ENCODE results near the gene YWHAH. TPM values are rescaled to one million over a fixed set of nuclear protein-coding genes. Genes with fewer than 3 reads are reported as not detected.

The YWHAH gene
- 40.2 TPM for total RNA-seq

DNA sequence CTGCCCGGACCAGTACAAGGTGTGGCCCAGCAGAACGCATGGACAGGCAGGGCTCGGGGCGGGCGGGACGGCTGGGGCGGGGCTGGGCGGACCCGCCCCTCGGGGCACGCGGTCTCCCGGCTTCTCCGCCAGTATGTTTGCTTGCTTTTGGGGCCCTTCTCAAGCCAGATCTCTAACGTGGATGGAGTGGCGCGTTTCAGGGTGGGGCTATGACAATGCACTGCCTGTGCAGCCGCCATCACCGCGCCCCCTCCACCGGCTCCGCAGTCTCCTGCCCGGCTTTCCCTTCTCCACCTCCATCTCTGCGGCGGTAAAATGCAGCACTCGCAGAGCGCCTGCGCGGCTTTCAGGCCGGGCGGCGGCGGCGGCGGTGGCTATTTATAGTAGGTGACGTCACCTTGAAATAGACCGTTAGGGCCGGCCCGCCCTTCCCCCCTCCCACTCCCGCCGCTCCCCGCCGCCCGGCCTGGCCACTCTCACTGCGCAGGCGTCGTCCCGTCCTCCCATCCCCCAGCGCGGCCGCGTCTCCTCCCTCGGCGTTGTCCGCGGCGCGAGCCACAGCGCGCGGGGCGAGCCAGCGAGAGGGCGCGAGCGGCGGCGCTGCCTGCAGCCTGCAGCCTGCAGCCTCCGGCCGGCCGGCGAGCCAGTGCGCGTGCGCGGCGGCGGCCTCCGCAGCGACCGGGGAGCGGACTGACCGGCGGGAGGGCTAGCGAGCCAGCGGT is at the start of gene YWHAH:
TSS of gene YWHAH (plus strand) at position 558 of the 722 bp plus-strand sequence. CDS start 199 bp downstream, outside the sequence.
- ATAC-seq = peak; percentile 91
- peak; percentile 97 for DNase-seq (ENCODE audit: low spot score)

DNA sequence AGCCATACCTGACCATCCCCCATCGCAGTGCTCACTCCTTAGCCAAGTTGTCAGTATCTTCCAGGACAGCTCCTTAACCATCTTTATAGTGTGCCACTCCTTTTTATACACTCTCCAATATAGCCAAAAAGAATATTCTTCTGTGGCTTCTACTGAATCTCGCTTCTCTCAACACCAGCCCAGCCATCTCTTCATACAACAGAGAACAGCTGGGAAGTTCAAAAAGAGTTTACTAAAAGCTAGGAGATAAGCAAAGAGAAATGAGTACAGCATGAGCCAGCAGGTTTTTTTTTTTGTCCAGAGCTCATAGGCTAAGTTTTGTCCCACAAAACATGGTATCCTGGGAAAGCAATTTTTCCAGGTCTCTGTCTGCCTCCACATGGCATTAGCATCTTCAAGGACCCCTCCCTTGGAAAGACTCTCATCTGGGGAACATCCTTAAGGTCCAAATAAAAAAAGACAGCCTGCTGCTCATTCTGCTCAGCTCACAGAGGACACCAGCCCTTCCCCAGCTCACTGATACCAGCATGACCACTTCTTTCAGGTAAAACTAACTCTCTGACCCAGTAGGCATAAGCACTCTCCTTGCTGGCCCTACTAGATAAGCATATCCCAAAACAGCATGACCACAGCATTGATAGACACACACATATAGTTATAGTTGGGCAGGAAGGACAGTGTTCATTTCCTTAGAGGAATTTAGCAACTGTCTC is 48.8 kb upstream of the YWHAH start:
- ATAC-seq (no peak), DNase-seq (ENCODE audit: low spot score) (no peak)

DNA sequence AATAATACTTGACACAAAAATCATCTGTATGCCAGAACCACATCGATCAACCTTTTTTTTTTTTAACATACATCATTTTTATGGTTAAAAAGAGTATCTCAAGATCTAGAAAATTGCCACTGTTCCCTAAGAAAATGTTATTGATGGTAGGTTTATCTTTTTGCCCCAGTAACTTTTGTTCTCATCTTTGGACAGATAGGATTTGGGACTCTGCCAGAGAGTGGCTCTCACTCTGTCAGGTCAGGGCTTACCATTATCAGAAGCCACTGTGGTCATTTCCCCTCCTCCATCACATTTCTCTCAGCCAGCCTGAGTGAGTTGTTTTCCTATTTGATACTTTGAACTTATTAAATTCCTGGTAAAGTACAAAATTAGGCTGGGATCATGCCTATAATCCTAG is 47.9 kb upstream of the YWHAH start:
- no peak for ATAC-seq
- DNase-seq (ENCODE audit: low spot score) = no peak

DNA sequence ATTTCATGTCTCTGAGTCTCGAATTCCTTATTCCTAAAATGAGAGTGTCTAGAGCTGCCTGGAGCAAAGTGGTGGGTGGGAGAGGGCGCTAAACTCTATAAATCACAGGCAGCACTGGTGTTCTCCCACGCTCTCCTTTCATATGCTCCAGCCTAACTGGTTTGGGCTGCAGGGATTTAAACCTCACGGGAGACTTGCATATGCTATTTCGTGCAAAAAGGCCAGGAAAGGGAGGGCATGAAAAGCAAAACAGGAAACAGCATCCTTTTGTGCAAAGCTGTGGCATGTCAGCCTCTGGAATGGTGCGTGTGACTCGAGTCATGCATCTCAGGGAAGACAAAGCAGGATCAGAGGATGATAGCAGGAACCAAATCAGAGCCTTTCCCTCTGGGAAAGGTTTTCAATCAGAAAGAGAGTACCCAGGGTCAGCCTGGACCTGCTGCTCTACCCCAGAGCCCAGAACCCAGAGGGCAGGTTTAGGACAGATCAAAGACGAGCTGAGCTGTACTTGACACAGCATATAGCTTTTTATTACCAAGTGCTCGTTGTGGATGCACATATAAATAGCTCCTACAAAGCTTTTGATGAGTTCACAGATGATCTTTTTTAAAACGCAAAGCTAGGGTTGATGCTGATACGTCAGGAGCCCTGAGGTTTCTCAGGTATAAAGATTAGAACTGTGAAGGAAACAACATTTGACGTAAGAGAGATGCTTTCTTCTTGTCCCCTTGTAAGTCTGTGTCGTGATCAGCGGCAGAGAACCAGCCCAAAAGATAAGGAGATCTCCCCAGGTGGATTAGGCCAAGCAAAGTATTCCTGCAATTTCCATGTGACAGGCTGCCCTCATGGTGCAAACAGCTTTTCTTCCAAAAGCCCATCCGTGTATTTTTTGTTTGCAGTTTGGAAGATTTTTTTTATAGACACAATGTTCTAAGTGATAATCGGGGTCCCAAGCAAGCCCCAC is 46.2 kb upstream of the YWHAH start:
- ATAC-seq = no peak
- no peak for DNase-seq (ENCODE audit: low spot score)

DNA sequence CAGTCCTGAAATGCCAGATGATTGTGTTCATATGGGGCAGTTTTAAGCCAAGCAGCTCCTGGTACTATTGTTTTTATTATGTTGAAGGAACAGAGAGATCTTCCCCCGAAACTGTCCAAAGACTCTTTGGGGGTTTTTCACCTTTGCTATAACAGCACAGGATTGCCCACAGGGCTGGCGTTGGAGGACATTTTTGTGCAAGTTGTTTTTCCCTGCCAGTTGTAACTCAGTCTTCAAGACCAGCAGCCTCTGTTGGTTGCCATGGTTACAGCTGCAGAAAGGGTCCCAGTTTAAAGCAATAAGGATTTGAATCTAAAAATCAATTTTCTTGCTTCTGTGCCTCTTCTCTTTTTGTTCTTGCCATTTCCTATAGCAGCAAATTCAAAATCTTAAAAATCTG is 45.4 kb upstream of the YWHAH start:
- ATAC-seq (no peak), DNase-seq (ENCODE audit: low spot score) (no peak)

DNA sequence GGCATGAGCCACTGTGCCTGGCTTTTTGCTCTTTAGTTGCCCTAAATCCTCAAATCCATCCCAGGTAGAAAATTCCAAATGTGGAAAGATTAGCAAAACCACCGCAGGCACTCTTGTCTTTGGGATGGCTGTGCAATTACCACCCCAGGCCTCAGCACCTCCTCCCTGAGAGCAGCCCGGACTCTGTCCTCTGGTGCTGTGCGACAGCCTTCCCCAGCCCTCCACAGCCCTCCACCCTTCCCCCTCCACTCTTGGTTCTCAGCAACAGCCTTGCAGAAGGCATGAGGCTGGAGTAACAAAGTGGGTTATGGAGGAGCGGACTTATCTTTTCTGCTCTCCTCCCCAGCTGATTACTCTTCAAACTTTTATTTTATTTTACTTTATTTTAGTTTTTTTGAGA is 44.7 kb upstream of the YWHAH start:
- DNase-seq (ENCODE audit: low spot score) = no peak
- ATAC-seq = no peak

DNA sequence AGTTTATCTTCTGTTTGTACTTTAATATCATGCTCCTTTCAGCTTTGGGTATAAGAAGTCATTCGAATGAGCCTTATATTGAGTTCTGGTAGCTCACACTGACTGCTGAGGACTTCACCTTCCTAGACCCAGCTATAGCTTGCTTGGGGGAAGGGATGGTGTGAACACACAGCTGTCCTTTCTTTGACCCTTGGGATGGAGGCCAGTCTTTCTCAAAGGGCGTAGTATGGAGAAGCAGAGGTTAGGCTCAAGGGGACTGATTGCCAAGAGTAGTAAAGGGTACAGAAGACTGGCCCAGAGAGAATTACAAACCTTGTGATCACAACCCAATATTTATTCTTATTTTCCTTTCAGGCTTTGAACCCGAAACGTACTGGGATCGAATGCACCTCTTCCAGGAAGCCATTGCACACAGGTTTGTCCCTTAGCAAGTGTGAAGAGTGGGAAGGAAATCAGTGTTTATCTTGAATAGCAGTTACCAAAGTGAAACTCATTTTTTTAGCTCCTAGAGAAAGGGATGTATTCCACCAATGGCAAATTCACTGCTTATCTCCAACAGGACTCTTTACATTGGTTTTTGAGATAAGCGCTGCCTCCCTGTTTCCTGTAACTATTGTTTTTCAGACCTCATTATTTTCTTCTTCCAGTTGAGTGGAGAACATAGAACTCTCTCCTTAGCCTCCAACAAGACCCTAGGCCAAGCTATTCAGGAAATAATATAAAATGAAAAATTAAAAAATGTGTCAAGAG is 42.8 kb upstream of the YWHAH start:
- ATAC-seq (peak; percentile 40), DNase-seq (ENCODE audit: low spot score) (no peak)

DNA sequence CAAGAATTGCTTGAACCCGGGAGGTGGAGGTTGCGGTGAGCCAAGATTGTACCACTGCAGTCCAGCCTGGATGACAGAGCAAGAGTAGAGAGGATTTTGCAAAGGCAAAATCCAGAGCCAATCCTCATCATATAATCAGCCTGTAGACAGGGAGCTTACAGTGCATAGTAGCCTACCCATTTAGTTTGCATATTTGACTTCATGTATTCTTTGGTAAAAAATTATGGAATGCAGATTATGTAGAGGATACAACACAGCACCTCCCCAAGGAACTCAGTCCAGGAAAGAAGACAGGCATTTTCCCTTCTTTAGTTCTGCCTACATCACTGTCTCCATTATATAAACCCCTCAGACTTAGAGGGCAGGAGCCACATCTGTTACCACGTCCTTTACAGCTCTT is 39.7 kb upstream of the YWHAH start:
- ATAC-seq (no peak), DNase-seq (ENCODE audit: low spot score) (no peak)

DNA sequence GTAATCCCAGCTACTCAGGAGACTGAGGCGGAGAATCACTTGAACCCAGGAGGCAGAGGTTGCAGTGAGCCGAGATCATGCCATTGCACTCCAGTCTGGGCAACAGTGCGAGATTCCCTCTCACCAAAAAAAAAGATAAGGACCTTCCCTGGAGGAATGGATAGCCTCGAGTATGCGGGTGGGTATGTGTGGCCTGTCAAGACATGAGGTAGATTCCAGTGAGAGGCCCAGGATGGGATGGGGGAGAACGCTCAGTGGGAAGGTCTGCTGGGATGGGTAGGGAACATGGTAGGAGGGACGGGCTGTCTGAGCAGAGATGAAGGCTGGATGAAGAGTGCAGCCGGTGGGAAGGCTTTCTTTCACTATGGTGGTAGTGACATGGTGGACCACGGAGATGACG is 39.0 kb upstream of the YWHAH start:
- ATAC-seq = no peak

DNA sequence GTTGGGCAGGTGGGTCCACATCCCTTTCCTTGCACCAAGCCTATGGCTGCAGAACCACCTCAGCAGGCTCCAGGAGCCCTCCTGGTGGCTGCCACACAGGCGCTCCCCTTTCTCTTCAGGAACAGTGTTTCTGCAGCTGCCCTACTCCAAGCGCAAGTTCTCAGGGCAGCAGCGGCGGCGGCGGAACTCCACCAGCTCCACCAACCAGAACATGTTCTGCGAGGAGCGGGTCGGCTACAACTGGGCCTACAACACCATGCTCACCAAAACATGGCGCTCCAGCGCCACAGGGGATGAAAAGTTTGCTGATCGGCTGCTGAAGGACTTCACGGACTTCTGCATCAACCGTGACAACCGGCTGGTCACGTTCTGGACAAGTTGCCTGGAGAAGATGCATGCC is 38.2 kb upstream of the YWHAH start:
- ATAC-seq (no peak), DNase-seq (ENCODE audit: low spot score) (no peak)

More for the DNA sequence above, 39.0 kb upstream of the YWHAH start:
- no peak for DNase-seq (ENCODE audit: low spot score)

DNA sequence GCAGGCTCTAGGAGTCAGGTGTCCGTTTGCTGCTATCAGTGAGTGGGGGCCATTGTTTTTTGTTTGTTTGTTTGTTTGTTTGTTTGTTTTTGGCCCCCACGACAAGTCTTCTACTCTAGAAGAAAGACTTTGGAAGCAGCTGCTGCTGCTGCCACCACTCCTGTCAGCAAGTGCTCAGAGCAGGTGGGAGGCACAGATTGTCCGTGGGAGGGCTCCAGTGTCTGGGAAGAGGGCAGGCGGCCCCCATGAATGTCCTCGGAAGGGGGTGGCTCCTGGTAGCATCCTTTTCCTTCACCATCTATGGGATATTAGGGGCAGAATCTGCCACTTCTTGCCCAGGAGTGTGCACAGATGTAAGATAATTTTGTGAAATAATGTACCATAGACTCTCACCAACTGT is 37.8 kb upstream of the YWHAH start:
- DNase-seq (ENCODE audit: low spot score) (no peak), ATAC-seq (no peak)

DNA sequence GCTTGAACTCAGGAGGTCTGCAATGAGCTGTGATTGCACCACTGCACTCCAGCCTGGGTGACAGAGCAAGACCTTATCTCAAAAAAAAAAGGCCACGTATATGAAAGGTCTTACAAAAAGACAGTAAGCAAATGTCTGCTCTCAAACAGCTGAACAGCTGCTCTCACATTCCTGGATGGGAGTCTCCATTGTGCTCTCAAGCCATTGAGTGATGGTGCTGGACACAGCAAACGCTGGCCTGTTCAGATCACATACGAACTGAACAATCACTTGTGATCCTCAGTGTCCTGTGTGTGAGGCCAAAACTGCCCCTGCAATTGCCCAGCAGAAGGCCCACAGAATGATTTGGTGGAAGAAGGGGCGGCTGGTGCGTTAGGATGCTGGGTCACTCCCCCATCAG is 34.4 kb upstream of the YWHAH start:
- no peak for DNase-seq (ENCODE audit: low spot score)
- no peak for ATAC-seq

DNA sequence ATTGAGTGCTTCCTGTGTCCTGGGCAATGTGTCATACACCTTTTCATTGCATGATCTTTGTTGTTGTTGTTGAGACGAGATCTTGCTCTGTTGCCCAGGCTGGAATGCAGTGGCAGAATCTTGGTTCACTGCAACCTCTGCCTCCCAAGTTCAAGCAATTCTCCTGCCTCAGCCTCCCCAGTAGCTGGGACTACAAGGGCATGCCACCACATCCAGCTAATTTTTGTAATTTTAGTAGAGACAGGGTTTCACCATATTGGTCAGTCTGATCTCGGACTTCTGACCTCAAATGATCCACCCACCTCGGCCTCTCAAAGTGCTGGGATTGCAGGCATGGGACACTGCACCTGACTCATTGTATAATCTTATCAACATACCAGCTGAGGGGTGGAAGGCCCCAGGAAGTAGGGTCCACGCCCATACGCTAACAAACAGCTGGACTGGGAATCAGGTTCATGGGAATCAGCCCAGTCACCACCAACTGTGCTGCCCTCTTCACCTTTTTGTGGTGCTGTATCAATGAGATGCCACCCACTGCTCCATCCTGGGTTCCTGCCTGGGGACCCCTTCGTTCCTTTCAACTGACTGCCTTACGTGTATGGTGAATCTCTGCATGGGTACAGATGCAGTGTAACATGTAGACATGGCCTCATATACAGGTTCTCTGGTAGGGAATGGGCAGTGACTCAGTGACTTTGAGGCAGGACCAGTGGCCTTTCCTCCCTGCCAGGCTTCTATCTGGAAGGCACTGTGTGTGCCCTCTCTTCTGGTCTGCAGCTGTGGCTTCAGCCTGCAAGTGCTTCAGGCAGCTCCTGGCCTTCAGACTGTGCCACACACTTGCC is 32.5 kb upstream of the YWHAH start:
- DNase-seq (ENCODE audit: low spot score) (no peak), ATAC-seq (no peak)

DNA sequence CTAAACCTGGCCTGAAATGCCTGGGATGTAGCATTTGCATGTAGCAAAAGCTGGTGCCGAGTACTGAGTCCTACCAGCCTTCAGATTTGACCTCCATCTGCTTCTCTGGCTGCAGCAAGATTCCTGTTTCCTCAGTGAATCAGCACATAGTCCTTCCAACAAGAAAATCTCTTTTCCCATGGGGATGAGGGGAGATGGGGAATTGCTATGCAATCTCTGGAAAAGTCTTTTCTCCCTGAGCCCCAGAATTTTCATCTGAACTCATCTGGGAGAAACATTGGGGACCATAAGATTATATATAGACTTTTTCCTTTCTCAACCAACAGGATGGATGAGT is 32.0 kb upstream of the YWHAH start:
- ATAC-seq = no peak
- DNase-seq (ENCODE audit: low spot score) = no peak

DNA sequence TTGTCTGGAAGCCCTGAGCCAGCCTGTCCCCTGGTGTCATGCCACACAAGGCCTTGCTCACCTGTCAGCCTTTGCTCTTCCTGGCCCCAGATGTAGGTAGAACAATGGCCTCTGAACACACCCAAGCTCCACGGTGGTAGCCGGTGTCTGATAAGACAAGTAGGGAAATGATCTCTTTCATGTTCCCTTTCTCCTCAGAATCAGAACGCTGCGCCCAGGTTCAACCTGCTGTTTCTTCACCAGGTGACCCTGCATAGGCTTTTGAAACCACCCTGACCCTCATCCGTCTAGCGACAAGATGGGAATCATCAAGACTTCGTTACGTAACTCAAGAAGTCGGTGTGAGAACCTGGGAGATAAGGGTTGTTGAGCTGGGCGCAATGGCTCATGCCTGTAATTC is 28.7 kb upstream of the YWHAH start:
- DNase-seq (ENCODE audit: low spot score) (no peak), ATAC-seq (peak; percentile 9)

DNA sequence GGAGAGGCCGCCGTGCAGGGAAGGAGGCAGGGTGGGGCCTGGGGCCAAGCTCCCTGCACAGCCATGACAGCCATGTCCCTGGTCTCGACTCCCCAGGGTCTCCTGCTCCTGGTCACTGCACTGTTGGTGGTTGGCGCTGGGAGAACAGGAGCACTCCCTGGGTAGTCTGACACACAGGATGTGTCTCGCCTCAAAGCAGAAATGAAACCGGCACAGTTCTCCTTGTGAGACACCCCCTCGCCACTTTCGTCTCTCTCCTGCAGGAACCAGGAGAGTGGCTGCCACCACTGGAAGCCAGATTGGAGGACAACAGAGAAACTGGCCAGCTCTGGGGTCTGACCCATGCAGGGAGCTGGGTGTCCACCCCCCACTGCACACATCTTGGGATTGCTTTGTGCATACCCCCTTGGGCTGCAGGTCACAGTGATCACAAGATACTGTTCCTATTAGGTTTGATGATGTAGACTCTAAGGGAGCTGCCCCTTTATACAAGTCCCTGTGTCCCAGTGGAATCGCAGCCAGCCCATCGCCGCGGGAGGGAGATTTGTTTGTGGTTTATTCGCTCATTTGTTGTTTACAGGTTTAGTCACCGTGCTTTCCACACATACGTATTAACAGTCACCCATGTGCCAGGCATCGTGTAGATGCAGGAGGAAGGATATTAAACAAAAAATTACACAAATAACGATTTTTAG is 27.0 kb upstream of the YWHAH start:
- peak; percentile 45 for ATAC-seq
- DNase-seq (ENCODE audit: low spot score) = no peak

DNA sequence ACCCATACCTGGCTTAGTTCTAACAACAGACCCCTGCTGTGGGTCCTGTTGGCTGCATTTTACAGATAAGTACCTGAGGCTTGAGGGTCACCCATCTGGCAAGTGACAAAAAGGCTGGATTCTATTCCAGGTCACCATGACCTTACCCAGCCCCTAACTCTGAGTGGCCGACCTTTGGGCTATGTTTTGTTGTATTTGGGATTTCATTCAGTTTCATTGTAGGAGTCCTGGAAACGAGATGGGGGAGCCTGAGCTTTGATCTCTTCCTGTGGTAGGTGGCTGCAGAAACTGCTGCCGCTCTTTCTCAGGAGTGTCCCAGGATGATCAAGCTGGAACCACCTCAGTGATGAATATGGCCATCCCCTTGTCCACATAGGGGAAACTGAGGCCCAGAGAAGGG is 24.6 kb upstream of the YWHAH start:
- ATAC-seq (no peak), DNase-seq (ENCODE audit: low spot score) (no peak)

DNA sequence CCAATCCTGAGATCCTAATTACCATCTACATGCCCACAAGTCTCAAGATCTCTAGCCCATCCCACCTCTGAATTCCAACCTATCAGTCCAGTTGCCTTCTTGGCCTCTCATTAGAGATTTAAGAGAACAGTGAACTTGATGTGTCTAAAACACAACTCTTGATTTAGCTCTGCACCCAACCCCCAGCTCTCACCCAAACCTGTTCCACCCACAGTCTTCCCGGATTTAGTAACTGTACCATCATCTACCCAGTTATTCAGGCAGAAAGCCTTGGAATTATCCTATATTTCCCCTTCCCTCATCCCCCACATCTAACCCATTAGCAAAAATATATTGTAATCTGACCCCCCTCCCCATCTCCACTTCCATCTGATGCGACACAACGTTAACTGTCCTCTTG is 24.0 kb upstream of the YWHAH start:
- ATAC-seq (no peak), DNase-seq (ENCODE audit: low spot score) (no peak)

DNA sequence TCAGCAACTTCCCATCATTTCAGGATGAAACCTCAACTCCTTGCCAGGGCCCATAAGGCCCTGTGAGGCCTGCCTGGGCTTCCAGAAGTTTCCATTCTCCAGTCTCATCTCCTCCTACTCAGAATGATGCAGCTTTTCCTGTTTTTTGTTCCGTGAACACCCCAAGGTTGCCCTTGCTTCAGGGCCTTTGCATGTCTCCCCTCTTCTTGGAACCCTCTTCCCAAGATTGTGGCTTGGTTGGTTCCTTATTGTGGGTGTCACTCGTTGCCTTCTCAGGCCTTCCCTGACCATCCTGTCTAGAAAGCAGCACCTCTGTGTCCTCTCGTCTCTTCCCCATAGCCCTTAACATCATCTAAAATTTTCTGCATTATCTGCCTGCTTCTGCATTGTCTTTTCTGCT is 23.2 kb upstream of the YWHAH start:
- no peak for DNase-seq (ENCODE audit: low spot score)
- no peak for ATAC-seq

All from left lobe of liver (tissue), 2 donors.